ENCODE data around the gene PSPH. TPM values are rescaled to one million over a fixed set of nuclear protein-coding genes. Genes with fewer than 3 reads are reported as not detected.
A peak's percentile ranks its signal among the peaks of the same experiment; 100 is the strongest.
"Not testable (repeated sequence)": the region's sequence is repeated elsewhere in the genome, so short reads cannot be mapped to it uniquely, and the experiment has no call there.

The PSPH gene
- total and polyA plus RNA-seq, 8 donors = 3.3 to 9.1 (median 5.1) TPM

DNA sequence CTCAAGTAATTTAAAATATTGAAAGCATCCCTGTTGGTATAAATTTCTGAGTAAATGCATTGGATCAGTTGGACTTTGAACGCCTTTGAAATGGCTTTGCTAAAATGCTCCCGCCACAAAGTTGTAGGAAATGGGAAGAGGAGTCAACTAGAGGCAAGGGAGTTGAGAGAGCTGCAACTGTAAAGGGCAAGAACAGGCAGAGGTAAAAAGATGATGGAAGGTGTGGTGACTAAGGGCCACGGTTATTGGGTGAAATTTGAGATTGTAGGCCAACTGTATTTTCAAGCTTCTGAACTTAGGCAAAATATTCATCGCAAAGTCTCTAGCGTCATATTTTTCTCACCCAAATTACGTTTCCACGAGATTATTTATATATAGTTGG, 12.2 kb upstream of the PSPH start:
- no peak for FAIRE-seq
- Histone ChIP-seq H3K9me3 (no peaks in the 10 kb centered on the region), H3K27ac (peak overlapping the region; percentile 67 to 92 (median 85)), H3K4me3 (peak overlapping the region in 3 of 4 donors; percentile 49 to 76 (median 55)), H3K36me3 (peaks cover 4 to 18% (median 16%) of the 10 kb centered on the region in 3 donors), H3K4me1 (peaks cover 8 to 35% (median 15%) of the 10 kb centered on the region in 3 donors), H3K27me3 (no peaks in the 10 kb centered on the region)
- intact Hi-C loops (cut with DNase I) = no loop called here
- WGBS, 2 donors = 52 to 54% methylated on average over 7 of the region's 7 CpGs
- TF ChIP-seq CTCF (IDR thresholded peaks at IDR 0.05) = no peak
- no peak for ATAC-seq
- no peak for DNase-seq

DNA sequence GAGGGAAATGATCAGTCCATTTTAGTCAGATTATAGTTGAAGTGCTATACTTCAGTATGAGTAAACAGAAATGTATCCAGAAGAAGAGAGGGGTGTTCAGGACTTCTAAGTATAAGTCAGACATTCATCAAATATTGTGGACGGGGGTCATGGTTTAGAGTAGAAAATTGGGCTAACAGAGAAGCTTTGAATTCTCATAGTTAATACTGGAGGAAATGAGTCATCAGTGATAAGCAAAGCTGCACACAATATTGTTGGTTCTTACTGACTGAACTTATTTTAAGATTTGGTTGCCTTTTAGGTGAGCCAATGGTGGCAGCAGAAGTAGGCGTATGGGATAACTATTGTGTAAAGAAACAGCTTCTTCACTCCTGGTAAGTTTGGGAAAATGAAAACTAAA, 11.1 kb upstream of the PSPH start:
- FAIRE-seq = no peak
- peak in 2 of 4 donors; percentile 18 to 22 for ATAC-seq
- no peak for DNase-seq
- Histone ChIP-seq H3K4me1 (peaks cover 8 to 35% (median 15%) of the 10 kb centered on the region in 3 donors), H3K9me3 (no peaks in the 10 kb centered on the region), H3K27ac (peak overlapping the region in 2 of 4 donors; percentile 36 to 66), H3K27me3 (no peaks in the 10 kb centered on the region), H3K4me3 (no peak overlapping the region), H3K36me3 (peaks cover 4 to 26% (median 24%) of the 10 kb centered on the region in 3 donors)
- no peak for TF ChIP-seq CTCF (IDR thresholded peaks at IDR 0.05)
- intact Hi-C loops (cut with DNase I) = no loop called here
- 54 to 56% methylated on average over 2 of the region's 2 CpGs for WGBS, 2 donors

DNA sequence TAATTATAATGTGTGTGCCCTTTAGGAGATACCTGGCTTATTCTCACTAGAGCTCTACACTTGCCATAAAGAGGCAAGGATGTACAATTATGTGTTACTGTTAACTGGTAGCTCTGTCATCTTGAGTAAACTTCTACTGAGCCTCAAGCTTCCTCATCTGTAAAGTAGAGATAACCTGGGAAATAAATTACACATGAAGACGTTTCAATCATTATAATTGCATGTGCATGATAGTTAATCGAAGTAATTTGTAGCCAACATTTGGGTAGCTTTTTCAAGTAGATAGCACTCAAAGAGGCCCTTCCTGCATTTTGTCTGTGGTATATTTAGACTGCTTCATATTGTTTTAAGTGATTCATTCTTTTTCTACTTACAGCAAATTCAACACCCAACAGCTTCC, 2.7 kb upstream of the PSPH start:
- H3K4me1 ChIP-seq = peaks cover 7 to 25% (median 9%) of the 10 kb centered on the region in 3 donors
- WGBS, 2 donors = 51 to 62% methylated on average over 2 of the region's 2 CpGs
- no peaks in the 10 kb centered on the region for H3K9me3 ChIP-seq
- TF ChIP-seq CTCF (IDR thresholded peaks at IDR 0.05) = no peak
- H3K4me3 ChIP-seq = no peak overlapping the region
- ATAC-seq (no peak), DNase-seq (no peak), FAIRE-seq (no peak)
- no peaks in the 10 kb centered on the region for H3K27me3 ChIP-seq
- no peak overlapping the region for H3K27ac ChIP-seq
- intact Hi-C loops (cut with DNase I) = no loop called here
- H3K36me3 ChIP-seq = peaks cover 3 to 39% (median 25%) of the 10 kb centered on the region in 3 donors

DNA sequence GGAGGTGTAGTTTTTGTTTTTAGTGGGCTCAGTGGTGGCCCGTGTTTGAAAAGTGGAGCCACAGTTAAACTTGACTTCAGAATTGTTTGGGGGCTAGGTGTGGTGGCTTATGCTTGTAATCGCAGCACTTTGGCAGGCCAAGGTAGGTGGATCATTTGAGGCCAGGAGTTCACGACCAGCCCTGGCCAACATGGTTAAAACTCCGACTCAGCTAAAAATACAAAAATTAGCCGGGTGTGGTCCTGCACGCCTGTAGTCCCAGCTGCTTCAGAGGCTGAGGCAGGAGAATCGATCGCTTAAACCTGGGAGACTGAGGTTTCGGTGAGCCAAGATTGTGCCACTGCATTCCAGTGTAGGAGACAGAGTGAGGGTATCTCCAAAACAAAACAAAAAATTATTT, 2.1 kb upstream of the PSPH start:
- FAIRE-seq (no peak), DNase-seq (peak in 1 of 6 donors; percentile 3), ATAC-seq (no peak)
- no peak overlapping the region for H3K4me3 ChIP-seq
- intact Hi-C loops (cut with DNase I) = no loop called here
- H3K9me3 ChIP-seq = no peaks in the 10 kb centered on the region
- H3K36me3 ChIP-seq = peaks cover 3 to 33% (median 22%) of the 10 kb centered on the region in 3 donors
- H3K27me3 ChIP-seq = no peaks in the 10 kb centered on the region
- H3K4me1 ChIP-seq = peaks cover 7 to 27% (median 9%) of the 10 kb centered on the region in 3 donors
- H3K27ac ChIP-seq = no peak overlapping the region
- TF ChIP-seq CTCF (IDR thresholded peaks at IDR 0.05) = no peak
- 77 to 80% methylated on average over 9 of the region's 9 CpGs for WGBS, 2 donors

DNA sequence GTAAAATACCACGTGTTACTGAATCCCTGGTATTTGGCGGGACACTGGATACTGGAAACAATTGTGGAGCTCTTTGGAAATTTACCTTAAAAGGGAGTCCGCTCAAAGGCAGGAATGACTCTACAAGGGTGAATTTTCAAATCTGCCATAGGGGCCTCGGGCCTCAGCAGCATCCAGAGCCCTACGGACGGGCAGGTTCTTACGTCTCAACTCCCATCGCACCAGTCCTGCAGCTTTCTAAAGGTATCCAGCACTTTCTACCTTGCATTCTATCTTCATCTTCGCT, 248 bp downstream of the PSPH start:
- peaks cover 20 to 43% (median 23%) of the 10 kb centered on the region in 3 donors for H3K4me1 ChIP-seq
- intact Hi-C loops (cut with DNase I) = no loop called here

DNA sequence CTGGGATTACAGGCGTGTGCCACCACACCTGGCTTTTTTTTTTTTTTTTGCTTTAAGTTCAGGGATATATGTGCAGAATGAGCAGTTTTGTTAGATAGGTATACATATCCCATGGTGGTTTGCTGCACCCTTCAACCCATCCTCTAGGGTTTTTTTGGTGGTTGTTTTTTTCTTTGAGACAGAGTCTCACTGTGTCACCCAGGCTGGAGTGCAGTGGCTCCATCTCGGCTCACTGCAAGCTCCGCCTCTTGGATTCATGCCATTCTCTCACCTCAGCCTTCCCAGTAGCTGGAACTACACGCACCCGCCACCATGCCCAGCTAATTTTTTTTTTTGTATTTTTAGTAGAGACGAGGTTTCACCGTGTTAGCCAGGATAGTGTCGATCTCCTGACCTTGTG, 2.5 kb downstream of the PSPH start:
- ATAC-seq; H3K9me3 ChIP-seq; H3K4me3 ChIP-seq; FAIRE-seq; H3K27me3 ChIP-seq; intact Hi-C loops (cut with DNase I); H3K36me3 ChIP-seq: not testable (repeated sequence)
- 27 to 34% methylated on average over 8 of the region's 8 CpGs for WGBS, 2 donors
- peak overlapping the region in 2 of 4 donors; percentile 85 for H3K27ac ChIP-seq
- DNase-seq = peak in 5 of 6 donors; percentile 49 to 65 (median 56)
- H3K4me1 ChIP-seq = peaks cover 21 to 35% (median 24%) of the 10 kb centered on the region in 3 donors

More for the DNA sequence above, 248 bp downstream of the PSPH start:
- no peak for FAIRE-seq
- peaks cover 3 to 9% (median 3%) of the 10 kb centered on the region in 3 donors for H3K36me3 ChIP-seq
- ATAC-seq = no peak
- no peaks in the 10 kb centered on the region for H3K9me3 ChIP-seq
- H3K27me3 ChIP-seq = no peaks in the 10 kb centered on the region
- TF ChIP-seq CTCF (IDR thresholded peaks at IDR 0.05) = no peak
- 0% methylated on average over 9 of the region's 9 CpGs for WGBS, 2 donors
- peak overlapping the region; percentile 58 to 97 (median 80) for H3K4me3 ChIP-seq
- no peak for DNase-seq
- peak overlapping the region; percentile 62 to 91 (median 82) for H3K27ac ChIP-seq

Measured in pancreas (tissue), 10 donors.